IMR-90 (cell line): ENCODE results near the gene BOD1L2. TPM values are rescaled to one million over a fixed set of nuclear protein-coding genes. Genes with fewer than 3 reads are reported as not detected.

Source experiments
- ATAC-seq: fragments of 200-7000 bp; cut with Tn5 transposase; 2 replicates; pipeline ENCODE4 v1.9.1; 2020; ENCODE audit warnings: low read depth, mild to moderate bottlenecking, moderate library complexity
- Bru-seq: library from RNA; stranded (reverse); fragments of 400-500 nt; gene quantifications from one replicate; lab custom pipeline; 2021; lab: Mats Ljungman, UMichigan
- BruChase-seq, 2 experiments: library from RNA; stranded (reverse); fragments of 400-500 nt; gene quantifications; one replicate each; lab custom pipeline; 2021; lab: Mats Ljungman, UMichigan
- BruUV-seq: library from RNA; stranded (reverse); fragments of 400-500 nt; replicated peaks from 2 replicates; lab custom pipeline; 2021; lab: Mats Ljungman, UMichigan
- CTCF ChIA-PET: fragments of 300-600 bp; formaldehyde crosslinking; extraction: SDS; loops from one replicate; lab custom pipeline; 2021; ENCODE audit warnings: antibody characterized with exemption; lab: Yijun Ruan, JAX
- POLR2A ChIA-PET: fragments of 300-600 bp; sonication (Branson Sonifier 250); formaldehyde crosslinking; loops from one replicate; lab custom pipeline; 2022; ENCODE audit warnings: antibody characterized with exemption; ENCODE audit not compliant: unreplicated experiment; lab: Charles Lee
- DNase-seq: peaks from one replicate; pipeline ENCODE4 v3.0.0; 2013
- H2AFZ ChIP-seq: replicated peaks from 2 replicates; pipeline ENCODE3; 2013; ENCODE audit warnings: low read length, mild to moderate bottlenecking; ENCODE audit not compliant: poor library complexity
- H2AK5ac ChIP-seq: 2 replicates; pipeline ENCODE4 v1.6.1; 2013; ENCODE audit warnings: low read depth, low read length, inconsistent platforms
- H2AK9ac ChIP-seq: replicated peaks from 2 replicates; pipeline ENCODE3; 2013; ENCODE audit warnings: mild to moderate bottlenecking, low read depth, low read length, moderate library complexity; ENCODE audit not compliant: poor library complexity
- H2BK120ac ChIP-seq: 2 replicates; pipeline ENCODE4 v1.6.1; 2013; ENCODE audit warnings: low read depth, low read length, inconsistent platforms
- H2BK15ac ChIP-seq: 3 replicates; pipeline ENCODE4 v1.6.1; 2013; ENCODE audit warnings: low read depth, low read length, inconsistent platforms
- H2BK20ac ChIP-seq: 2 replicates; pipeline ENCODE4 v1.6.1; 2013; ENCODE audit warnings: low read depth, mild to moderate bottlenecking, inconsistent platforms, low read length, moderate library complexity
- H2BK5ac ChIP-seq: 2 replicates; pipeline ENCODE4 v1.6.1; 2013; ENCODE audit warnings: mild to moderate bottlenecking, low read depth, low read length, inconsistent platforms; ENCODE audit not compliant: poor library complexity, severe bottlenecking
- H3K14ac ChIP-seq: replicated peaks from 2 replicates; pipeline ENCODE4 v1.6.1; 2013; ENCODE audit warnings: low read depth, low read length, inconsistent platforms
- H3K18ac ChIP-seq: 2 replicates; pipeline ENCODE4 v1.6.1; 2013; ENCODE audit warnings: low read depth, low read length, control low read depth
- H3K23ac ChIP-seq: 2 replicates; pipeline ENCODE4 v1.6.1; 2013; ENCODE audit warnings: low read depth, low read length, inconsistent platforms
- H3K27ac ChIP-seq: 2 replicates; pipeline ENCODE4 v1.5.1; 2013; ENCODE audit warnings: mild to moderate bottlenecking, control low read depth, low read length; ENCODE audit not compliant: insufficient read depth
- H3K27me3 ChIP-seq: 2 replicates; pipeline ENCODE4 v1.6.1; 2013; ENCODE audit warnings: low read length; ENCODE audit not compliant: control insufficient read depth, insufficient read depth
- H3K36me3 ChIP-seq: 2 replicates; pipeline ENCODE4 v1.6.1; 2013; ENCODE audit warnings: low read length, mixed read lengths; ENCODE audit not compliant: control insufficient read depth, insufficient read depth
- H3K4ac ChIP-seq: 2 replicates; pipeline ENCODE4 v1.6.1; 2013; ENCODE audit warnings: low read depth, low read length, inconsistent platforms
- H3K4me1 ChIP-seq: 2 replicates; pipeline ENCODE4 v1.6.1; 2013; ENCODE audit warnings: low read length, mixed read lengths; ENCODE audit not compliant: control insufficient read depth, insufficient read depth
- H3K4me2 ChIP-seq: 2 replicates; pipeline ENCODE4 v1.6.1; 2013; ENCODE audit warnings: low read depth, mild to moderate bottlenecking, control low read depth, low read length, moderate library complexity
- H3K4me3 ChIP-seq: 2 replicates; pipeline ENCODE4 v1.5.1; 2013; ENCODE audit warnings: low read depth, mild to moderate bottlenecking, control low read depth, low read length, moderate library complexity; ENCODE audit not compliant: insufficient read depth
- H3K56ac ChIP-seq: 2 replicates; pipeline ENCODE4 v1.6.1; 2013; ENCODE audit warnings: low read length, inconsistent platforms; ENCODE audit not compliant: insufficient read depth; ENCODE audit errors: extremely low read depth
- H3K79me1 ChIP-seq, 2 experiments: 2 replicates each; pipeline ENCODE4 v1.6.1; 2013; ENCODE audit warnings: low read length in 2 of 2, inconsistent platforms in 1 of 2, low read depth in 1 of 2
- H3K9ac ChIP-seq: 2 replicates; pipeline ENCODE4 v1.6.1; 2013; ENCODE audit warnings: low read depth, low read length, control low read depth
- H3K9me1 ChIP-seq: 2 replicates; pipeline ENCODE4 v1.6.1; 2013; ENCODE audit warnings: low read length, inconsistent platforms; ENCODE audit not compliant: insufficient read depth
- H3K9me3 ChIP-seq: 2 replicates; pipeline ENCODE4 v1.6.1; 2013; ENCODE audit warnings: low read length; ENCODE audit not compliant: control insufficient read depth, insufficient read depth
- H4K20me1 ChIP-seq: 2 replicates; pipeline ENCODE4 v1.6.1; 2013; ENCODE audit warnings: low read length, inconsistent platforms; ENCODE audit not compliant: insufficient read depth
- H4K5ac ChIP-seq: 2 replicates; pipeline ENCODE4 v1.6.1; 2013; ENCODE audit warnings: mild to moderate bottlenecking, low read depth, low read length, control low read depth
- H4K8ac ChIP-seq, 2 experiments: 2 replicates each; pipeline ENCODE4 v1.6.1; 2013; ENCODE audit warnings: low read depth in 2 of 2, low read length in 2 of 2, control low read depth in 1 of 2, inconsistent platforms in 1 of 2
- H4K91ac ChIP-seq: 2 replicates; pipeline ENCODE4 v1.6.1; 2013; ENCODE audit warnings: low read depth, low read length, inconsistent platforms; ENCODE audit not compliant: insufficient read depth
- BHLHE40 ChIP-seq: fragments of 150-350 bp; IDR thresholded peaks from 2 replicates; pipeline ENCODE4 v1.6.1; 2016; ENCODE audit warnings: mild to moderate bottlenecking, low read depth, low read length
- CEBPB ChIP-seq: IDR thresholded peaks from 2 replicates; pipeline ENCODE4 v1.6.1; 2012; ENCODE audit warnings: low read depth, low read length, improper control_type of control experiment
- CHD1 ChIP-seq: IDR thresholded peaks from 2 replicates; pipeline ENCODE4 v1.6.1; 2012; ENCODE audit warnings: low read depth, low read length, improper control_type of control experiment
- ELK1 ChIP-seq: fragments of 150-350 bp; IDR thresholded peaks from 2 replicates; pipeline ENCODE4 v1.6.1; 2016; ENCODE audit warnings: low read depth, mild to moderate bottlenecking, low read length, moderate library complexity, borderline replicate concordance
- FOS ChIP-seq: fragments of 150-350 bp; IDR thresholded peaks from 2 replicates; pipeline ENCODE4 v1.6.1; 2016; ENCODE audit warnings: low read depth, low read length
- MAFK ChIP-seq: IDR thresholded peaks from 2 replicates; pipeline ENCODE4 v1.6.1; 2012; ENCODE audit warnings: low read depth, low read length, improper control_type of control experiment
- MAZ ChIP-seq: IDR thresholded peaks from 2 replicates; pipeline ENCODE4 v1.6.1; 2012; ENCODE audit warnings: low read depth, mild to moderate bottlenecking, low read length, improper control_type of control experiment, moderate library complexity, borderline replicate concordance
- MXI1 ChIP-seq: IDR thresholded peaks from 2 replicates; pipeline ENCODE4 v1.6.1; 2012; ENCODE audit warnings: low read depth, mild to moderate bottlenecking, low read length, moderate library complexity, borderline replicate concordance
- POLR2A ChIP-seq: IDR thresholded peaks from 2 replicates; pipeline ENCODE4 v1.6.1; 2012; ENCODE audit warnings: mild to moderate bottlenecking, low read depth, low read length
- RAD21 ChIP-seq: IDR thresholded peaks from 2 replicates; pipeline ENCODE4 v1.6.1; 2012; ENCODE audit warnings: low read length, improper control_type of control experiment
- RCOR1 ChIP-seq: IDR thresholded peaks from 2 replicates; pipeline ENCODE4 v1.6.1; 2012; ENCODE audit warnings: mild to moderate bottlenecking, low read length, improper control_type of control experiment; ENCODE audit not compliant: insufficient replicate concordance
- RFX5 ChIP-seq: IDR thresholded peaks from 2 replicates; pipeline ENCODE4 v1.8.0; 2012; ENCODE audit warnings: low read depth, mild to moderate bottlenecking, low read length, moderate library complexity
- SMC3 ChIP-seq: fragments of 150-350 bp; IDR thresholded peaks from 2 replicates; pipeline ENCODE4 v1.6.1; 2016; ENCODE audit warnings: low read depth, mild to moderate bottlenecking, antibody characterized with exemption, low read length, moderate library complexity
- WGBS, 2 experiments: methylation state at CpG; one replicate each; pipeline versions ENCODE4 v1.1.5 to v1.1.7; 2013; ENCODE audit warnings: missing lambda C conversion rate in 2 of 2; ENCODE audit not compliant: insufficient read length in 1 of 2; ENCODE audit errors: extremely low coverage in 2 of 2; 5-methylcytosine and 5-hydroxymethylcytosine counted together
- dilution Hi-C: fragments of 300-500 bp; cut with HindIII; formaldehyde crosslinking; loops from one replicate; pipeline ENCODE4 v1.14.3; 2018; ENCODE audit warnings: low sequenced_read_pairs; ENCODE audit not compliant: unreplicated experiment
- in situ Hi-C: fragments of 300-500 bp; cut with MboI; formaldehyde crosslinking; loops from 3 replicates; pipeline ENCODE4 v1.14.3; 2019; ENCODE audit warnings: low sequenced_read_pairs, inconsistent platforms, mixed read lengths
- intact Hi-C: fragments of 100-400 bp; cut with micrococcal nuclease; formaldehyde crosslinking; loops from 2 replicates; pipeline ENCODE4 v1.10.0; 2022
- long read RNA-seq: library from polyadenylated mRNA; unstranded; transcript quantifications from one replicate; pipeline ENCODE4 v2.0.0, GENCODE V29; 2021; ENCODE audit not compliant: unreplicated experiment
- polyA plus RNA-seq, 3 experiments: library from polyadenylated mRNA; depleted of rRNA; stranded (reverse); fragments of >200 nt; gene quantifications; 2 replicates each; pipeline ENCODE4 v1.2.3, GENCODE V29; 2012; ENCODE audit warnings: low replicate concordance in 1 of 3
- total RNA-seq: library from RNA; depleted of rRNA; stranded (reverse); fragments of >200 nt; gene quantifications from 2 replicates; pipeline ENCODE4 v1.2.3, GENCODE V29; 2012; rRNA removed
- TF ChIP-seq, protein P1 (sequence below): conservative IDR thresholded peaks from 2 replicates; pipeline ENCODE4 v1.5.1; 2012; ENCODE audit warnings: mild to moderate bottlenecking, low read depth, low read length, improper control_type of control experiment
- TF ChIP-seq, protein P2 (sequence below): fragments of 150-350 bp; IDR thresholded peaks from 2 replicates; pipeline ENCODE4 v1.6.1; 2017; ENCODE audit warnings: mild to moderate bottlenecking, antibody characterized with exemption, low read length, low read depth

Gene BOD1L2
- total RNA-seq, result not detected in 2 replicates
- not detected in 2 replicates for polyA plus RNA-seq (2012; rRNA removed)
- not detected in 2 replicates for polyA plus RNA-seq (2012; cell fraction: cytosol; rRNA removed)
- not detected in 2 replicates for polyA plus RNA-seq (2012; cell fraction: nucleus; rRNA removed; ENCODE audit: low replicate concordance)
- Bru-seq, nascent RNA, result not detected
- not detected for BruChase-seq, experiment 1, labeled RNA remaining after a 6-hour chase
- BruChase-seq, experiment 2, labeled RNA remaining after a 2-hour chase, result not detected
- long read RNA-seq, result 0 reads

GRCh38 chr18:57146956-57147636 lies at the start of gene BOD1L2:
Gene BOD1L2 (plus strand): TSS chr18:57147087. CDS start chr18:57147313, 226 bp downstream.
- Histone ChIP-seq H2BK15ac (no peak within 1 kb of the TSS), H3K18ac (no peak within 1 kb of the TSS), H4K8ac (no peak within 1 kb of the TSS), H4K5ac (no peak within 1 kb of the TSS), H3K56ac (no peak within 1 kb of the TSS), H3K4me1 (no peaks in the 10 kb centered on the region), H3K79me1 (no peaks in the 10 kb centered on the region), H3K4ac (no peak within 1 kb of the TSS), H3K9me3 (no peaks in the 10 kb centered on the region), H3K14ac (no peak within 1 kb of the TSS), H3K27me3 (no peaks in the 10 kb centered on the region), H2BK120ac (no peak within 1 kb of the TSS), H3K27ac (no peak within 1 kb of the TSS), H3K4me2 (no peak within 1 kb of the TSS), H3K4me3 (no peak within 1 kb of the TSS), H4K91ac (no peak within 1 kb of the TSS), H3K23ac (no peak within 1 kb of the TSS), H4K20me1 (no peaks in the 10 kb centered on the region), H2AFZ (no peak within 1 kb of the TSS), H2BK20ac (no peak within 1 kb of the TSS), H2AK9ac (no peak within 1 kb of the TSS), H3K9me1 (no peaks in the 10 kb centered on the region), H2BK5ac (no peak within 1 kb of the TSS), H3K9ac (no peak within 1 kb of the TSS), H3K36me3 (no peaks in the 10 kb centered on the region), H2AK5ac (no peak within 1 kb of the TSS)
- intact Hi-C loops (no loop called here), dilution Hi-C loops (no loop called here), in situ Hi-C loops (no loop called here)
- POLR2A ChIA-PET, result no interaction called here
- DNase-seq, result no peak
- CTCF ChIA-PET, result no interaction called here
- WGBS, 2 experiments, result 80% methylated on average over 35 of the region's 50 CpGs; no CpG with 5 or more reads in 1 of the 2 experiments
- BruUV-seq, result no TSS peak
- ATAC-seq, result no peak
- TF ChIP-seq, protein P1, sequence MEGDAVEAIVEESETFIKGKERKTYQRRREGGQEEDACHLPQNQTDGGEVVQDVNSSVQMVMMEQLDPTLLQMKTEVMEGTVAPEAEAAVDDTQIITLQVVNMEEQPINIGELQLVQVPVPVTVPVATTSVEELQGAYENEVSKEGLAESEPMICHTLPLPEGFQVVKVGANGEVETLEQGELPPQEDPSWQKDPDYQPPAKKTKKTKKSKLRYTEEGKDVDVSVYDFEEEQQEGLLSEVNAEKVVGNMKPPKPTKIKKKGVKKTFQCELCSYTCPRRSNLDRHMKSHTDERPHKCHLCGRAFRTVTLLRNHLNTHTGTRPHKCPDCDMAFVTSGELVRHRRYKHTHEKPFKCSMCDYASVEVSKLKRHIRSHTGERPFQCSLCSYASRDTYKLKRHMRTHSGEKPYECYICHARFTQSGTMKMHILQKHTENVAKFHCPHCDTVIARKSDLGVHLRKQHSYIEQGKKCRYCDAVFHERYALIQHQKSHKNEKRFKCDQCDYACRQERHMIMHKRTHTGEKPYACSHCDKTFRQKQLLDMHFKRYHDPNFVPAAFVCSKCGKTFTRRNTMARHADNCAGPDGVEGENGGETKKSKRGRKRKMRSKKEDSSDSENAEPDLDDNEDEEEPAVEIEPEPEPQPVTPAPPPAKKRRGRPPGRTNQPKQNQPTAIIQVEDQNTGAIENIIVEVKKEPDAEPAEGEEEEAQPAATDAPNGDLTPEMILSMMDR, result no peak
- no peak for TF ChIP-seq RFX5
- TF ChIP-seq RCOR1, result no peak
- no peak for TF ChIP-seq POLR2A
- TF ChIP-seq FOS, result no peak
- TF ChIP-seq, protein P2, sequence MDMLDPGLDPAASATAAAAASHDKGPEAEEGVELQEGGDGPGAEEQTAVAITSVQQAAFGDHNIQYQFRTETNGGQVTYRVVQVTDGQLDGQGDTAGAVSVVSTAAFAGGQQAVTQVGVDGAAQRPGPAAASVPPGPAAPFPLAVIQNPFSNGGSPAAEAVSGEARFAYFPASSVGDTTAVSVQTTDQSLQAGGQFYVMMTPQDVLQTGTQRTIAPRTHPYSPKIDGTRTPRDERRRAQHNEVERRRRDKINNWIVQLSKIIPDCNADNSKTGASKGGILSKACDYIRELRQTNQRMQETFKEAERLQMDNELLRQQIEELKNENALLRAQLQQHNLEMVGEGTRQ, result no peak
- TF ChIP-seq CHD1, result no peak
- no peak for TF ChIP-seq ELK1
- TF ChIP-seq CEBPB, result no peak
- no peak for TF ChIP-seq MAZ
- TF ChIP-seq MAFK, result no peak
- TF ChIP-seq BHLHE40, result no peak
- TF ChIP-seq RAD21, result no peak
- no peak for TF ChIP-seq SMC3
- no peak for TF ChIP-seq MXI1
